ENCODE results near the gene PIP4K2B.

The PIP4K2B gene

DNA sequence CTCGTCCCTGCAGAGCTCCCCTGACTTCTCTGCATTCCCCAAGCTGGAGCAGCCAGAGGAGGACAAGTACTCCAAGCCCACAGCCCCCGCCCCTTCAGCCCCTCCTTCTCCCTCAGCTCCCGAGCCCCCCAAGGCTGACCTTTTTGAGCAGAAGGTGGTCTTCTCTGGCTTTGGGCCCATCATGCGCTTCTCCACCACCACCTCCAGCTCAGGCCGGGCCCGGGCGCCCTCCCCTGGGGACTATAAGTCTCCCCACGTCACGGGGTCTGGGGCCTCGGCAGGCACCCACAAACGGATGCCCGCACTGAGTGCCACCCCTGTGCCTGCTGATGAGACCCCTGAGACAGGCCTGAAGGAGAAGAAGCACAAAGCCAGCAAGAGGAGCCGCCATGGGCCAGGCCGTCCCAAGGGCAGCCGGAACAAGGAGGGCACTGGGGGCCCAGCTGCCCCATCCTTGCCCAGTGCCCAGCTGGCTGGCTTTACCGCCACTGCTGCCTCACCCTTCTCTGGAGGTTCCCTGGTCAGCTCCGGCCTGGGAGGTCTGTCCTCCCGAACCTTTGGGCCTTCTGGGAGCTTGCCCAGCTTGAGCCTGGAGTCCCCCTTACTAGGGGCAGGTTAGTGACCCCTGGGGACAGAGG, 82.9 kb downstream of the PIP4K2B start:
- no peak overlapping the region for H2AFZ ChIP-seq (ENCODE audit: low read length, unreplicated experiment)
- no peaks in the 10 kb centered on the region for H3K4me1 ChIP-seq (ENCODE audit: control insufficient read depth, insufficient read depth, low read length, unreplicated experiment)
- no peak overlapping the region for H3K4me3 ChIP-seq (ENCODE audit: low read depth, low read length)
- H3K79me2 ChIP-seq (ENCODE audit: control insufficient read depth, insufficient read depth, low read length, unreplicated experiment), result no peaks in the 10 kb centered on the region
- peaks cover 8% of the 10 kb centered on the region; the same call in 1 of the 2 replicates for H3K36me3 ChIP-seq (ENCODE audit: insufficient read depth, low read length)
- no peak overlapping the region for H3K27ac ChIP-seq (ENCODE audit: low read depth, low read length)
- no peaks in the 10 kb centered on the region for H3K27me3 ChIP-seq (ENCODE audit: insufficient read depth, low read length)
